Stomach smooth muscle (tissue), 2 donors: ENCODE measurements around the gene TPRX1.
"Not testable (repeated sequence)": the region's sequence is repeated elsewhere in the genome, so short reads cannot be mapped to it uniquely, and the experiment has no call there.

Experiments used
- H3K27ac ChIP-seq: one replicate; pipeline ENCODE4 v1.7.0; 2013; ENCODE audit warnings: mild to moderate bottlenecking, low read length, inconsistent platforms
- H3K27me3 ChIP-seq, 2 donors: one replicate each; pipeline ENCODE4 v1.7.0; 2013; ENCODE audit warnings: low read length in 2 of 2; ENCODE audit not compliant: insufficient read depth in 2 of 2, control insufficient read depth in 1 of 2
- H3K36me3 ChIP-seq, 2 donors: one replicate each; pipeline ENCODE4 v1.7.0; 2013; ENCODE audit warnings: low read length in 2 of 2; ENCODE audit not compliant: control insufficient read depth in 2 of 2, insufficient read depth in 2 of 2
- H3K4me1 ChIP-seq: one replicate; pipeline ENCODE4 v1.7.0; 2013; ENCODE audit warnings: low read length; ENCODE audit not compliant: control insufficient read depth, insufficient read depth
- H3K4me3 ChIP-seq, 2 donors: one replicate each; pipeline ENCODE4 v1.7.0; 2013; ENCODE audit warnings: low read length in 2 of 2
- H3K9ac ChIP-seq, 2 donors: one replicate each; pipeline ENCODE4 v1.7.0; 2013; ENCODE audit warnings: low read length in 2 of 2, mild to moderate bottlenecking in 1 of 2
- H3K9me3 ChIP-seq, 2 donors: one replicate each; pipeline ENCODE4 v1.7.0; 2013; ENCODE audit warnings: low read length in 2 of 2; ENCODE audit not compliant: control insufficient read depth in 2 of 2
- donor health status: healthy.
- donor health status: Pancreatic carcinoma.

The TPRX1 gene

GRCh38 chr19:47804451-47804850 is at the start of gene TPRX1:
Gene TPRX1, minus strand, starts transcription at chr19:47804551. Its CDS starts 12 bp downstream, at chr19:47804539.
- H3K36me3 ChIP-seq, H3K27me3 ChIP-seq, H3K9ac ChIP-seq, H3K4me3 ChIP-seq, H3K27ac ChIP-seq, H3K4me1 ChIP-seq, H3K9me3 ChIP-seq: not testable (repeated sequence)

- Histone ChIP-seq H3K9me3 (no peaks in the 10 kb centered on the region), H3K27ac (no peak overlapping the region), H3K4me3 (no peak overlapping the region), H3K4me1 (no peaks in the 10 kb centered on the region), H3K9ac (no peak overlapping the region), H3K27me3 (peaks cover 23 to 28% of the 10 kb centered on the region in 2 donors), H3K36me3 (no peaks in the 10 kb centered on the region)
Measured at GRCh38 chr19:47853003-47853402, 48.7 kb upstream of the TPRX1 start.

- no peak overlapping the region for H3K27ac ChIP-seq
- no peak overlapping the region for H3K4me3 ChIP-seq
- H3K4me1 ChIP-seq, result no peaks in the 10 kb centered on the region
- peaks cover 23 to 32% of the 10 kb centered on the region in 2 donors for H3K27me3 ChIP-seq
- H3K9ac ChIP-seq, result no peak overlapping the region
- no peaks in the 10 kb centered on the region for H3K36me3 ChIP-seq
- no peaks in the 10 kb centered on the region for H3K9me3 ChIP-seq
Measured at GRCh38 chr19:47848823-47849473, 44.6 kb upstream of the TPRX1 start.

GRCh38 chr19:47848425-47848822 is 44.1 kb upstream of the TPRX1 start:
- Histone ChIP-seq H3K4me3 (no peak overlapping the region), H3K27me3 (peaks cover 21 to 27% of the 10 kb centered on the region in 2 donors), H3K36me3 (no peaks in the 10 kb centered on the region), H3K4me1 (no peaks in the 10 kb centered on the region), H3K9me3 (no peaks in the 10 kb centered on the region), H3K9ac (no peak overlapping the region), H3K27ac (no peak overlapping the region)

GRCh38 chr19:47842941-47843340 is 38.6 kb upstream of the TPRX1 start:
- Histone ChIP-seq H3K27ac (no peak overlapping the region), H3K9me3 (no peaks in the 10 kb centered on the region), H3K9ac (no peak overlapping the region), H3K4me1 (no peaks in the 10 kb centered on the region), H3K4me3 (no peak overlapping the region), H3K36me3 (no peaks in the 10 kb centered on the region), H3K27me3 (peaks cover 17 to 20% of the 10 kb centered on the region in 2 donors)

GRCh38 chr19:47839913-47840312 is 35.6 kb upstream of the TPRX1 start:
- no peak overlapping the region for H3K27ac ChIP-seq
- H3K36me3 ChIP-seq, result no peaks in the 10 kb centered on the region
- no peak overlapping the region for H3K4me3 ChIP-seq
- H3K4me1 ChIP-seq, result no peaks in the 10 kb centered on the region
- H3K9me3 ChIP-seq, result no peaks in the 10 kb centered on the region
- H3K9ac ChIP-seq, result no peak overlapping the region
- H3K27me3 ChIP-seq, result peaks cover 14 to 20% of the 10 kb centered on the region in 2 donors

GRCh38 chr19:47839411-47839810 is 35.1 kb upstream of the TPRX1 start:
- Histone ChIP-seq H3K9ac (no peak overlapping the region), H3K27me3 (peaks cover 12 to 20% of the 10 kb centered on the region in 2 donors), H3K27ac (no peak overlapping the region), H3K9me3 (no peaks in the 10 kb centered on the region), H3K36me3 (no peaks in the 10 kb centered on the region), H3K4me3 (no peak overlapping the region), H3K4me1 (no peaks in the 10 kb centered on the region)

- Histone ChIP-seq H3K27ac (no peak overlapping the region), H3K9ac (no peak overlapping the region), H3K4me3 (no peak overlapping the region), H3K4me1 (no peaks in the 10 kb centered on the region), H3K36me3 (no peaks in the 10 kb centered on the region), H3K9me3 (no peaks in the 10 kb centered on the region), H3K27me3 (peaks cover 6 to 7% of the 10 kb centered on the region in 2 donors)
Measured at GRCh38 chr19:47836038-47836437, 31.7 kb upstream of the TPRX1 start.

GRCh38 chr19:47832723-47833122 is 28.4 kb upstream of the TPRX1 start:
- Histone ChIP-seq H3K4me1 (no peaks in the 10 kb centered on the region), H3K27me3 (peaks cover 0 to 4% of the 10 kb centered on the region in 2 donors), H3K27ac (no peak overlapping the region), H3K9ac (no peak overlapping the region), H3K4me3 (no peak overlapping the region), H3K36me3 (no peaks in the 10 kb centered on the region), H3K9me3 (no peaks in the 10 kb centered on the region)

GRCh38 chr19:47826800-47827199 is 22.4 kb upstream of the TPRX1 start:
- Histone ChIP-seq H3K4me1 (no peaks in the 10 kb centered on the region), H3K27me3 (peaks cover 3 to 6% of the 10 kb centered on the region in 2 donors), H3K9ac (no peak overlapping the region), H3K36me3 (no peaks in the 10 kb centered on the region), H3K4me3 (no peak overlapping the region), H3K27ac (no peak overlapping the region), H3K9me3 (peaks cover 0 to 6% of the 10 kb centered on the region in 2 donors)

- H3K27me3 ChIP-seq, result peaks cover 19 to 24% of the 10 kb centered on the region in 2 donors
- no peak overlapping the region for H3K27ac ChIP-seq
- H3K9ac ChIP-seq, result no peak overlapping the region
- H3K36me3 ChIP-seq, result no peaks in the 10 kb centered on the region
- no peak overlapping the region for H3K4me3 ChIP-seq
- peaks cover 0 to 6% of the 10 kb centered on the region in 2 donors for H3K9me3 ChIP-seq
- no peaks in the 10 kb centered on the region for H3K4me1 ChIP-seq
Measured at GRCh38 chr19:47824396-47824795, 20.0 kb upstream of the TPRX1 start.
